ENCODE results near the gene EEFSEC.

GRCh38 chr3:128167973-128168674 is 14.8 kb downstream of the EEFSEC start:
- no peak for TF ChIP-seq RFX5 (IDR thresholded peaks at IDR 0.05; ENCODE audit: borderline replicate concordance, low read depth, low read length)
- no peak for TF ChIP-seq RAD21 (IDR thresholded peaks at IDR 0.05 in 1 of 2, conservative IDR thresholded peaks at IDR 0.05 in 1 of 2; ENCODE audit: low read depth in 2 of 2, low read length in 2 of 2)
- TF ChIP-seq CTCF (IDR thresholded peaks at IDR 0.05; ENCODE audit: control extremely low read depth in 1 of 3, insufficient read depth in 1 of 3, low read depth in 1 of 3, low read length in 3 of 3) = no peak
- no peak for TF ChIP-seq RXRA (IDR thresholded peaks at IDR 0.05; ENCODE audit: insufficient read depth, low read depth, low read length)
- no peak for TF ChIP-seq HDAC6 (IDR thresholded peaks at IDR 0.05; ENCODE audit: low read depth, low read length)
- no peak for TF ChIP-seq BACH1 (IDR thresholded peaks at IDR 0.05; ENCODE audit: low read length)
